22Rv1 (cell line): Measurements from ENCODE around the gene CLIP2.
A peak's percentile ranks its signal among the peaks of the same experiment; 100 is the strongest.

Experiments used
- H3K27ac ChIP-seq: fragments of 450-650 bp; 2 replicates; pipeline ENCODE4 v1.5.1; 2017
- CTCF ChIP-seq: fragments of 450-650 bp; IDR thresholded peaks from 2 replicates; pipeline ENCODE4 v1.5.1; 2017; ENCODE audit warnings: mild to moderate bottlenecking
- ZFX ChIP-seq: fragments of 450-650 bp; IDR thresholded peaks from 2 replicates; pipeline ENCODE4 v1.6.1; 2017; ENCODE audit warnings: antibody characterized with exemption, borderline replicate concordance

The CLIP2 gene

GRCh38 chr7:74449144-74449543 lies 159.9 kb downstream of the CLIP2 start:
- TF ChIP-seq CTCF (no peak), ZFX (no peak)
- no peak overlapping the region for H3K27ac ChIP-seq

- TF ChIP-seq CTCF, result peak; percentile 96
- TF ChIP-seq ZFX, result no peak
- H3K27ac ChIP-seq, result no peak overlapping the region
Measured at GRCh38 chr7:74449809-74450397, 160.7 kb downstream of the CLIP2 start.

- no peak for TF ChIP-seq CTCF
- H3K27ac ChIP-seq, result peak overlapping the region; percentile 66
Measured at GRCh38 chr7:74452748-74453321, 163.6 kb downstream of the CLIP2 start.

- TF ChIP-seq CTCF, result no peak
- no peak for TF ChIP-seq ZFX
- H3K27ac ChIP-seq, result peak within 1 kb of the TSS; percentile 66
Measured at GRCh38 chr7:74453322-74454011, 164.3 kb downstream of the CLIP2 start, which contains the start of gene GTF2IRD1. GTF2IRD1 (plus strand) TSS chr7:74453906; CDS start chr7:74508081, 54,175 bp downstream.

- TF ChIP-seq ZFX (no peak), CTCF (no peak)
- H3K27ac ChIP-seq, result peak overlapping the region; percentile 66
Measured at GRCh38 chr7:74454021-74454924, 165.1 kb downstream of the CLIP2 start.

- TF ChIP-seq ZFX (no peak), CTCF (no peak)
- peak overlapping the region; percentile 66 for H3K27ac ChIP-seq
Measured at GRCh38 chr7:74454925-74455288, 165.7 kb downstream of the CLIP2 start.
